BJ (cell line): ENCODE measurements around the gene FNDC3B. TPM values are rescaled to one million over a fixed set of nuclear protein-coding genes. Genes with fewer than 3 reads are reported as not detected.

ENCODE experiments used
- CTCF ChIA-PET: fragments of 350-600 bp; formaldehyde crosslinking; extraction: SDS; loops from one replicate; lab custom pipeline; 2021; ENCODE audit warnings: antibody characterized with exemption, inconsistent platforms; lab: Yijun Ruan, JAX
- POLR2A ChIA-PET: fragments of 300-600 bp; sonication (Branson Sonifier 250); formaldehyde crosslinking; extraction: SDS; loops from one replicate; lab custom pipeline; 2021; ENCODE audit warnings: antibody characterized with exemption; lab: Charles Lee
- DNase-seq: peaks from one replicate; pipeline ENCODE4 v3.0.0-alpha.2; 2011; ENCODE audit warnings: low read depth
- H3K27me3 ChIP-seq: 2 replicates; pipeline ENCODE4 v1.6.0; 2011; ENCODE audit warnings: low read length; ENCODE audit not compliant: control insufficient read depth, insufficient read depth
- H3K36me3 ChIP-seq: 2 replicates; pipeline ENCODE4 v1.5.1; 2011; ENCODE audit warnings: low read length; ENCODE audit not compliant: control insufficient read depth, insufficient read depth
- H3K4me3 ChIP-seq: 2 replicates; pipeline ENCODE4 v1.5.1; 2011; ENCODE audit warnings: low read depth, mild to moderate bottlenecking, control low read depth, low read length
- polyA plus RNA-seq: library from polyadenylated mRNA; depleted of rRNA; stranded (reverse); fragments of >200 nt; gene quantifications from 2 replicates; pipeline ENCODE4 v1.2.3, GENCODE V29; 2011
- TF ChIP-seq, protein P1 (sequence below): IDR thresholded peaks from 2 replicates; pipeline ENCODE4 v1.5.1; 2011; ENCODE audit warnings: low read depth, mild to moderate bottlenecking, control low read depth, inconsistent platforms, low read length, moderate library complexity; ENCODE audit not compliant: insufficient read depth

FNDC3B gene
- polyA plus RNA-seq, 1 experiment, result 28.6 TPM

- CTCF ChIA-PET, result interaction anchor here (1.1 kb wide), 1 partner anchor 20 kb away, joined by 5 read pairs; no protein-coding TSS in a partner anchor
- POLR2A ChIA-PET, result no interaction called here
Observed at GRCh38 chr3:172274906-172275305, 235.5 kb downstream of the FNDC3B start.

DNA sequence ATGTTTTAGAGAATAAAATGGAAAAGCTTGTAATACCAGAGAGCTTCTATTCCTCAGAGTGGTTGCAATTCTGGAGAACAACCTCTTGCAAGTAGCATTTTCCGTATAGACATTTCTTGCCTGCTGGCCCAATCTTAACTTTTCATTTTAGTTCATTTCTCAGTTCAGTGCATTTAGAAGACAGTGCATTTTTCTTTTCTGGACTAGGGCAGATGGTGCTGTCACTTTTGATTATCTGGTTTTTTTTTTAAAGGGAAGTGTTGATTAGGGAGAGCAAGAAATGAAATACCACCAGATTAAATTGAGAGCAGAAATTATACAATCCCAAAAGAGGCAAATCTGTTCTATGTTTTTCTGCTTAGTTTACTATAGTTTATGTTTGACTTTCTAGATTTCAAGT lies 236.2 kb downstream of the FNDC3B start:
- no peak overlapping the region for H3K4me3 ChIP-seq
- POLR2A ChIA-PET, result interaction anchor here (0.7 kb wide), 1 partner anchor 15 kb away, joined by 3 read pairs; no protein-coding TSS in a partner anchor
- TF ChIP-seq, protein P1, sequence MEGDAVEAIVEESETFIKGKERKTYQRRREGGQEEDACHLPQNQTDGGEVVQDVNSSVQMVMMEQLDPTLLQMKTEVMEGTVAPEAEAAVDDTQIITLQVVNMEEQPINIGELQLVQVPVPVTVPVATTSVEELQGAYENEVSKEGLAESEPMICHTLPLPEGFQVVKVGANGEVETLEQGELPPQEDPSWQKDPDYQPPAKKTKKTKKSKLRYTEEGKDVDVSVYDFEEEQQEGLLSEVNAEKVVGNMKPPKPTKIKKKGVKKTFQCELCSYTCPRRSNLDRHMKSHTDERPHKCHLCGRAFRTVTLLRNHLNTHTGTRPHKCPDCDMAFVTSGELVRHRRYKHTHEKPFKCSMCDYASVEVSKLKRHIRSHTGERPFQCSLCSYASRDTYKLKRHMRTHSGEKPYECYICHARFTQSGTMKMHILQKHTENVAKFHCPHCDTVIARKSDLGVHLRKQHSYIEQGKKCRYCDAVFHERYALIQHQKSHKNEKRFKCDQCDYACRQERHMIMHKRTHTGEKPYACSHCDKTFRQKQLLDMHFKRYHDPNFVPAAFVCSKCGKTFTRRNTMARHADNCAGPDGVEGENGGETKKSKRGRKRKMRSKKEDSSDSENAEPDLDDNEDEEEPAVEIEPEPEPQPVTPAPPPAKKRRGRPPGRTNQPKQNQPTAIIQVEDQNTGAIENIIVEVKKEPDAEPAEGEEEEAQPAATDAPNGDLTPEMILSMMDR, result no peak
- H3K36me3 ChIP-seq, result peaks cover 1% of the 10 kb centered on the region; the same call in 1 of the 2 replicates
- no peak for DNase-seq
- H3K27me3 ChIP-seq, result no peaks in the 10 kb centered on the region
- CTCF ChIA-PET, result interaction anchor here (0.7 to 1.1 kb wide), 3 partner anchors 9 to 221 kb away, joined by 3 to 5 read pairs (median 3); no protein-coding TSS in a partner anchor

More at GRCh38 chr3:172274906-172275305, 235.5 kb downstream of the FNDC3B start:
- Histone ChIP-seq H3K36me3 (peaks cover 1% of the 10 kb centered on the region; the same call in 1 of the 2 replicates), H3K4me3 (no peak overlapping the region), H3K27me3 (no peaks in the 10 kb centered on the region)
- DNase-seq, result no peak
- TF ChIP-seq, protein P1, result no peak

DNA sequence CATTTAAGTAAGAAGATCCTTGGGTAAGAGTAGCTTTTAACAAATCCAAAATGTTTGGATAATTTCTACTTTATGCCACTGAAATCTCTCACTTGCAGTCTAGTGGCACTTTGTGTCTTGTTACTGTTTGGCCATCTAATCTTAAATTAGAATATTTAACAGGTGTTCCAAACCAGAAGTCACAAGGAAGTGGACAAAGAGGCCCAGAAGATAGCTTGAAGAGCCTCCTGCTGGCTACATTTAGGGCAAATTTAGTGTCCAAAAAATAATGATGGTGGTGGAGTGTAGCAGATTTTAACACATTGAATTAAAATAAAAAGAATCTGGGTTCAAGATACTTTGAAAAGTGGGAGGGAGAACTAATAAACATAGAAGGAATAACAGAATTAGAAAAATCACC lies 236.7 kb downstream of the FNDC3B start:
- no peak for DNase-seq
- ChIA-PET CTCF (interaction anchor here (0.7 kb wide), 2 partner anchors 9 to 220 kb away, joined by 3 read pairs; no protein-coding TSS in a partner anchor), POLR2A (interaction anchor here (0.7 kb wide), 1 partner anchor 16 kb away, joined by 3 read pairs; no protein-coding TSS in a partner anchor)
- TF ChIP-seq, protein P1, result no peak
- no peak overlapping the region for H3K4me3 ChIP-seq
- H3K27me3 ChIP-seq, result no peaks in the 10 kb centered on the region
- no peaks in the 10 kb centered on the region; the same call in 1 of the 2 replicates for H3K36me3 ChIP-seq

- DNase-seq, result no peak
- Histone ChIP-seq H3K27me3 (no peaks in the 10 kb centered on the region), H3K36me3 (no peaks in the 10 kb centered on the region), H3K4me3 (no peak overlapping the region)
- ChIA-PET POLR2A (no interaction called here), CTCF (interaction anchor here (0.6 kb wide), 1 partner anchor 8 kb away, joined by 5 read pairs; no protein-coding TSS in a partner anchor)
- TF ChIP-seq, protein P1, result no peak
Observed at GRCh38 chr3:172277151-172277652, 237.8 kb downstream of the FNDC3B start.

DNA sequence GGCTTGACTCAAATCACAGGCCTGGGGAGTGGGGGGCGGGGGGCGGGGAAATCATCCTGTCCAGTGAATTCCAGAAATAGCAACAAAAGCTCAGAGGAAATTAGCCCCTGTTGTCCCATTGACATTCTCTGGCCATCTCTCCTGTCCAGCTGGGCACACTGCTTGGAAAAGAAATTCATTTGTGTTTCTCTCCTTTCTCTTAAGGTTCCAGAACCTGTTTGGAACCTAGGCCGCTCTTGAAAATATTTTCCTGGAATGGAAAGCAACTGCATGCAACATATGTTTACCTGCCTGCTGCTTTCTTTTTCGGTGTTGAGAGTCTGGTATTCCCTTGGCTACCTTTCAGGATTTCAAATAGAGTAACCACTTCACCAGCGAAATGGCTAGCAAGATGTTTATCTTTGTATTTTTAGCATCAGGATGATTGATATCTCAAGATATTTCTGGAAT lies 239.8 kb downstream of the FNDC3B start:
- no peak for DNase-seq
- POLR2A ChIA-PET, result interaction anchor here (0.6 kb wide), 1 partner anchor 119 kb away, joined by 3 read pairs; no protein-coding TSS in a partner anchor

More for the DNA sequence above, 239.8 kb downstream of the FNDC3B start:
- no peaks in the 10 kb centered on the region for H3K27me3 ChIP-seq
- TF ChIP-seq, protein P1, result no peak
- CTCF ChIA-PET, result no interaction called here
- H3K36me3 ChIP-seq, result no peaks in the 10 kb centered on the region
- no peak overlapping the region for H3K4me3 ChIP-seq
